ENCODE data around the gene MCAT.

DNA sequence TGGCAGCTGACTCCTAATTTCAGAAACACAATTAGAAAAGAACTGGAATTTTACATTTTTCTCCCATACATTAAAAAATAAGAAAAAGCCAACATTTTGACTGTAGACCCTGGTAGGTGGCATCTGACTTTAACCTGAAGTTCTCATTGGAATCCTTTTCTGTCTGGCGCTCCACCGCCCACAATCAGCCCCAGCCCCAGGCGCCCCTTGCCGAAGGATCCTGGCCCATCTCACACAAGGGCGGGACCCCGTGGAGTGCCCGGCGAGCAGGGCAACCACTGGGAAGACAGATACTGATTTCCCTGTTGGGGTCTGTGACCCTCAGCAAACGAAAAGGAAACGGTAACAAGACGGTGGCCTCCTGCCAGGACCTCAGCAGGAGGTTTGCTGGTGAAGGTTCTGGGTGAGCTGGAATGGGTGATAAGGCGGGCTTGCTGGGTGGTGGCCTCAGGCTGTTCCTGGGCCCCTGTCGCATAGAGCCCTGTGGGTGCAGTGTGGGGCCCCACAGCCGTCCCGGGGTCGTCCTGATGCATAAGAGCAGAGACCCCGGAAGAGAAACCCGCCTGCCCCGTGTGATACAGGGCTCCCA, 23.9 kb upstream of the MCAT start:
- TF ChIP-seq, protein P1, sequence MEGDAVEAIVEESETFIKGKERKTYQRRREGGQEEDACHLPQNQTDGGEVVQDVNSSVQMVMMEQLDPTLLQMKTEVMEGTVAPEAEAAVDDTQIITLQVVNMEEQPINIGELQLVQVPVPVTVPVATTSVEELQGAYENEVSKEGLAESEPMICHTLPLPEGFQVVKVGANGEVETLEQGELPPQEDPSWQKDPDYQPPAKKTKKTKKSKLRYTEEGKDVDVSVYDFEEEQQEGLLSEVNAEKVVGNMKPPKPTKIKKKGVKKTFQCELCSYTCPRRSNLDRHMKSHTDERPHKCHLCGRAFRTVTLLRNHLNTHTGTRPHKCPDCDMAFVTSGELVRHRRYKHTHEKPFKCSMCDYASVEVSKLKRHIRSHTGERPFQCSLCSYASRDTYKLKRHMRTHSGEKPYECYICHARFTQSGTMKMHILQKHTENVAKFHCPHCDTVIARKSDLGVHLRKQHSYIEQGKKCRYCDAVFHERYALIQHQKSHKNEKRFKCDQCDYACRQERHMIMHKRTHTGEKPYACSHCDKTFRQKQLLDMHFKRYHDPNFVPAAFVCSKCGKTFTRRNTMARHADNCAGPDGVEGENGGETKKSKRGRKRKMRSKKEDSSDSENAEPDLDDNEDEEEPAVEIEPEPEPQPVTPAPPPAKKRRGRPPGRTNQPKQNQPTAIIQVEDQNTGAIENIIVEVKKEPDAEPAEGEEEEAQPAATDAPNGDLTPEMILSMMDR (IDR thresholded peaks at IDR 0.05), result no peak
- no peak for TF ChIP-seq EZH2 (IDR thresholded peaks at IDR 0.05; ENCODE audit: borderline replicate concordance, insufficient read depth, low read depth, low read length, poor library complexity, severe bottlenecking)
